GM21367 (cell line): ENCODE measurements around the gene RHBDD3.

Experiments
- ATAC-seq: cut with Tn5 transposase; IDR thresholded peaks from one replicate; pipeline ENCODE4 v1.9.1; 2021; ENCODE audit not compliant: unreplicated experiment

RHBDD3 gene

GRCh38 chr22:29306175-29306834, 38.5 kb upstream of the RHBDD3 start, which contains the start of gene GAS2L1:
Gene GAS2L1 (plus strand): TSS chr22:29306650. CDS start chr22:29308106, 1,456 bp downstream.
- no peak for ATAC-seq

- no peak for ATAC-seq
Measured at GRCh38 chr22:29305836-29306174, 38.0 kb upstream of the RHBDD3 start.

- no peak for ATAC-seq
Measured at GRCh38 chr22:29302681-29303465, 35.1 kb upstream of the RHBDD3 start.

GRCh38 chr22:29302402-29302680, 34.6 kb upstream of the RHBDD3 start:
- ATAC-seq: no peak

GRCh38 chr22:29301716-29302401, 34.1 kb upstream of the RHBDD3 start:
- ATAC-seq: no peak

- ATAC-seq: no peak
Measured at GRCh38 chr22:29300807-29301601, 33.2 kb upstream of the RHBDD3 start.

DNA sequence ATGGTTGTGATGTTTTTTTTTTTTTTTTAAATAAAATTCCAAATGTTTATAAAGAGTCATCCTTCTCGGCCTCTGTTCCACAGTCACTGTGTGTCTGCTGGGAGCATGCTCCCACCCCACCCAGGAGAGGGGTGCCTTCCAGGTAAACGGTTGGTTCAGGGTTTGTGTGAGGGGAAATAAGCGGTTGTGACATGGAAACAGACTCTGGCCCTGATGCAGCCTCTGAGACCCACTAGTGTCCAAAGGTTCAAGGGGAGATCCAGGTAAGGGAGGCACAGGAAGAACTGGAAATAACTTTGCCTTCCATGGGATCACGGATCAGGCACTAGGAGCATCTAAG, 32.7 kb upstream of the RHBDD3 start:
- no peak for ATAC-seq

DNA sequence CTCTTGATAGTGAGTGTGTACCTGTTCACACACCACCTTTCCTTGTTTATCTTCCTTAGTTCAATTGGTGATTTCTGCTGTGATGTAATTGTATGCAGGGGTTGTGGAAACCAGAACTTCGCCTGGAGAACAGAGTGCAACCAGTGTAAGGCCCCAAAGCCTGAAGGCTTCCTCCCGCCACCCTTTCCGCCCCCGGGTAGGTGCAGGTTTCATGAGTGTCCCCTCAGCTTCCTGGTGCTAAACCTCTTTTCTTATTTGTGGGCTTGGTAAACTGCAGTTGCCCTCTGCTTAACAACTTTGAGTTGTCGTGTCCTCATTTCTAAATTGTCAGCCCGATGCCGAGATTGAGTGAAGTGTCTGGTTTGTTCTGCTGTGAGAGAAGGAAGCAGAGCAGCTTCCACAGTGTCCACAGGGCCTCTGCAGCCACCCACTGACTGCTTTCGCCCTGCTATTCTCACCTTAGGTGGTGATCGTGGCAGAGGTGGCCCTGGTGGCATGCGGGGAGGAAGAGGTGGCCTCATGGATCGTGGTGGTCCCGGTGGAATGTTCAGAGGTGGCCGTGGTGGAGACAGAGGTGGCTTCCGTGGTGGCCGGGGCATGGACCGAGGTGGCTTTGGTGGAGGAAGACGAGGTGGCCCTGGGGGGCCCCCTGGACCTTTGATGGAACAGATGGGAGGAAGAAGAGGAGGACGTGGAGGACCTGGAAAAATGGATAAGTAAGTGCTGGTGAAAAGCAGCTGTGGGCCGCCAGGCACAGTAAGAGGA, 31.5 kb upstream of the RHBDD3 start:
- ATAC-seq: no peak

- no peak for ATAC-seq
Measured at GRCh38 chr22:29298641-29299040, 30.9 kb upstream of the RHBDD3 start.

DNA sequence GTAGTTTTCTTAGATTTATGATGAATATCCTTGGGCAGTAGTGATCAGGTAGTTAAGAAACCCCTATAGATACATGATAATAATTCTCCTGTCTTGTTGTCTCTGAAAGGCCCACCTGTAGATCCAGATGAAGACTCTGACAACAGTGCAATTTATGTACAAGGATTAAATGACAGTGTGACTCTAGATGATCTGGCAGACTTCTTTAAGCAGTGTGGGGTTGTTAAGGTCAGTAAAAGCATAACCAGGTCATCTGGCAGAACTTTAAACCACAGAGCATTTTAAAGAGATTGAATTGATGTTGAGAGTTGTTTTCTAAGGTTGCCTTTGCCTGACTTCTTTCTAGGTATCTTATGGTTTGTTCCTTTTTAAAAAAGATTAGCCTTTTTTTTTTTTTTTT, 24.6 kb upstream of the RHBDD3 start:
- ATAC-seq: no peak

DNA sequence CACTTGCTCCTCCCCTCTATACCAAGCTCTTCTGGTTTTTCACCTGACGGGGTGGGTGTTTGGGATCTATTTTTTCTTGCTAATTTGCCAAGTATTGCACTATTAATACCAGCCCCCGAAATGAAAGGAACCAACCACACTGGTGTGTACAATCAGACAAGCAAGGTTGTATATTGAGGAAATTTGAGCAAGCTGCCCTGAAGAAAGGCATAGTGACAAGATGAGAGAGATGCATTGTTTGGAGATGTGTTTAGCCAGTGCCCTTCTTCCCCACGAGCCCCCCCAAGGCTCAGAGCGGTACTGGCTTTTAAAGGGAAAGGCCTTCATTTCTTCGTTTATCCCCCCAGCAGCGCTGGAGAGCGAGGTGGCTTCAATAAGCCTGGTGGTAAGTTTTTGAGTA, 23.4 kb upstream of the RHBDD3 start:
- ATAC-seq: no peak

DNA sequence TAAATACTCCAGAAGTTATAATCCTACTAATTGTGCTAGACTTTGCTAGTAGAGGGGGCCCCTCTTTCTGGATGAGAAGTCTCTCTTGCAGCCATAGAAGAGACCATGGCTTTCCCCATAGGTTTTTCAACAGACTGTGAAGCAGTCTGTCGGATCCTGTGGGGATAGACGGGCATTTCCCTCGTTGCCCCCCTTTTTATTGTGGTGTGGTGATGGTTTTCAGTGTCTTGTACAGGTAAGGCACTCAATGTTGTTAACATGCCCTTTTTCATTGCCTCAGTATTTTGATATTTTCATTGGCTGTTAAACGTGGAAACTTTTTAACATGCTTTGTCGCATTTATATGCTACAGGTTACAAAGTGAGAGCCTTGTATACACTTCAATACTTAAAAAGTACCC, 22.3 kb upstream of the RHBDD3 start:
- no peak for ATAC-seq

DNA sequence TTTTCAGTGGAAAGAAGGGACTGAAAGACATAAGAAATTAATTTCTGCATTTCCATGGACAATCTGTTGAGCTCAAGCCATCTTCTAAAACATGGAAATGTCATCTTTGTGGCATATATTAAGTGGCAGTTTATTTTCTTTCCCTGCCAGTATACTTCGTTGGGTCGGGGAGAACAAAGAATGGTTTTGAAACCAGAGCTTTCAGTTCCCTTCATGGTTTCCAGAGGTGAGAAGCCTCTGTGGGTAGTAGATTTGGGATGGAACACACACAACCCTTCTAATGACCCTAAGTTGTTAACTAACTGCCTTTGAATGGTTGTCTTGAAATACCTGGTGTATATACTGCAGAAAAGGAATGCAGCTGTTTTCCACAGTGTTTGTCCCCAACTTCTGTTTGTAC, 21.1 kb upstream of the RHBDD3 start:
- ATAC-seq: no peak

GRCh38 chr22:29284196-29284595, 16.4 kb upstream of the RHBDD3 start:
- ATAC-seq: no peak

GRCh38 chr22:29277927-29278326, 10.1 kb upstream of the RHBDD3 start:
- no peak for ATAC-seq

DNA sequence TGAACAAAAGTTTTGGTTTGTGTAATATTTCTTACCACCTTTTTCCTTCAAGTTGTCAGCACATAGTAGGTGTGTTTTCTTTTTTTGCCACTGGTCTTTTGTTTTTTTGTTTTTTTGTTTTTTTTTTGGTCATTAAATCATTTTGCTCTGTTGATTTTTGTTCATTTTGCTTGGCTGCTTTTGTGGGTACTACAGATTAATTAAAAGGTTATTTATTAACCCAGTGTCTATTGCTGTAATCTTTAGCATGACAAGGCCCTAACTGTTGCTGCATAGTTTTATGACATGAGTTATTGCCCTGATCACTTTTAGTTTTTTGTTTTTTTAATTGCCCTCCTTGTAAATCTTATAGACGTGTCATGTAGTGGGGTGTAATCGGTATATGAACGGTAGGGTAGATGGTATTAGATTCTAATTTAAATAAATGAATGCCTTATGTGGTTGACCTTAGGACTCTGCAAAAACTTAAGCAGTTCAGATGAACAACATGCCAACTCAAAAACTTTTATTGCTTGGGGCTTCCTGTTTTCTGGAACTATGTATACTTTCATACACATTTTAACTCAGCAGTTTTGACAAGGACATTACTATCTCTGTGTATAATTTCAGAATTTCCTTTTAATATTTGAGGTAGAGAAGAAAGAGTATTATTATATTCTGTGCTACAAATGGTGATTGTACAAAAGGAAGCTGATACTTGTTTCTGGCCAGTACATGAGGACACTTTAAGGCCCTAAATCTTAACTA, 8.2 kb upstream of the RHBDD3 start:
- no peak for ATAC-seq

DNA sequence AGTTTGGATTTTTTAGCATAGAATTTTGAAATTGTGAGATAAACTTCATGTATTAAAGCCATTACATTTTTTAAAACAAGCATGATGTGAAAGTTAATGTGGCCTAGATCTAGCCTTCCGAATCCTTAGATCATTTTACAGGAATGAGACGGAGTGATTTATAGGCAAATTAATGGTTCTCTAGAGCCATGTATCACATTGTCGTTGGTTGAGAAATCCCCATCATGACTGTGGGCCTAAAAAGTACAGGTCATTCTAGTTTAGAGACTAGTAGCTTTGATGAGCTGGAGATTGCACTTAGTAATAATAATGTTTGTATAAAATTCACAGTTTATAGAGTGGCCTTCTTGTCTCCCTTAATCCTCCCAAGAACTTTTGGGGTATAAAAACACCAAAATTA, 7.4 kb upstream of the RHBDD3 start:
- ATAC-seq: no peak

DNA sequence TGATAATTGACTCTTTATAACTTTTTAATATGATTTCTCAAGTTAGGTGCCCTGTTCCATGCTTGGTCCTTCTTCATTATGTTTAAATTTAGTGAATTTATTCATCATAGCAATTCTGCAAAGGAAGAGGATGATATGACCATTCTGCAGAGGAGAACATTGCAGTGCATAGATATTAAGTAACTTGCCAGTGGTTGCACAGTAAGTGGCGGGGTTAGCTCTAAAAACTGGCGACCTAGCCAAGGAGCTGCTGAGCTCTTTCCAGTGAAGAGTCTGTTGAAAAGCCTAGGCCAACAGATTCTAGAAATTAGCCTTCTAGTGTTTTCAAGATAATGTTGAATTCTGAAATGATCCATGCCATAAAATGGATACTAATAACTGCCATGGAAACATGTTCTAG, 4.8 kb upstream of the RHBDD3 start:
- no peak for ATAC-seq

DNA sequence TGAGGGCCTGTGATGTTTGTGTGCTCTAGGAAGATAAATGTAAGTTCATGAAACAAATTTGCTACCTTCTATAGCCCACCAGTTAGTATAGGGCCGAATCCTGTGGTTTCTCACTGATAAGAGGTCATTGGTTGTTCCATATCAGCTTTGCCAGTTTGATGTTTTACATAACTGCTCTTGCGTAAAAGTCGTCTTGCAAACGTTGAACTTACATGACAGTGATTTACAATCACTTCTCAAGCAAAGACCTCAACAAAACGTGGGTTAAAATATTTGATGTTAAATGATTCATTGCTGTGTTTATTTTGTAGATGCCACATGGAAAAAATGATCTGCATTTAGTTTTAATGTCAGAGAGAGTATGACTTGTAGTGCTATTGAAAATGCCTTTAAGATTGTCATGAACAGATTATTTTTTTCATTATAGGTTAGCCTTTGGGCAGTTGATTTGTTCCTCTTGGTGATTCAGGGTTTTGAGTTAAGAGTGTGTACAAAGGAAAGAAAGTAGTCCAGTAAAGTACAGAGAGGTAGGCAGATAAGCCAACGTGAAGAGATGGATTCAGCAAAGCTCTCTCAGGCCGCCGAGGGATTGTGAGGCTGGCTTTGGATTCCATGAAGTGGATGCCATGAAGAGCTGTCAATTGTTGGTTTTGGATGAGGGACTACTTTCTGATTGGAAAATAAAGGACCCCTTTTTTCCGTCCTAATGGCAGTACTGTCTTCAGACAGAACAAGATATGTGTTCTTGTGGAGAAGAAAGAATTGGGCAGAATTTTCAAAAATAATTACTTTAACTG, 2.9 kb upstream of the RHBDD3 start:
- ATAC-seq: no peak
